GM19452 (cell line): ENCODE measurements around the gene LRBA.
"Not testable (repeated sequence)": the region's sequence is repeated elsewhere in the genome, so short reads cannot be mapped to it uniquely, and the experiment has no call there.

Experiments used
- ATAC-seq: cut with Tn5 transposase; IDR thresholded peaks from one replicate; pipeline ENCODE4 v1.9.1; 2021; ENCODE audit not compliant: unreplicated experiment

The LRBA gene, protein sequence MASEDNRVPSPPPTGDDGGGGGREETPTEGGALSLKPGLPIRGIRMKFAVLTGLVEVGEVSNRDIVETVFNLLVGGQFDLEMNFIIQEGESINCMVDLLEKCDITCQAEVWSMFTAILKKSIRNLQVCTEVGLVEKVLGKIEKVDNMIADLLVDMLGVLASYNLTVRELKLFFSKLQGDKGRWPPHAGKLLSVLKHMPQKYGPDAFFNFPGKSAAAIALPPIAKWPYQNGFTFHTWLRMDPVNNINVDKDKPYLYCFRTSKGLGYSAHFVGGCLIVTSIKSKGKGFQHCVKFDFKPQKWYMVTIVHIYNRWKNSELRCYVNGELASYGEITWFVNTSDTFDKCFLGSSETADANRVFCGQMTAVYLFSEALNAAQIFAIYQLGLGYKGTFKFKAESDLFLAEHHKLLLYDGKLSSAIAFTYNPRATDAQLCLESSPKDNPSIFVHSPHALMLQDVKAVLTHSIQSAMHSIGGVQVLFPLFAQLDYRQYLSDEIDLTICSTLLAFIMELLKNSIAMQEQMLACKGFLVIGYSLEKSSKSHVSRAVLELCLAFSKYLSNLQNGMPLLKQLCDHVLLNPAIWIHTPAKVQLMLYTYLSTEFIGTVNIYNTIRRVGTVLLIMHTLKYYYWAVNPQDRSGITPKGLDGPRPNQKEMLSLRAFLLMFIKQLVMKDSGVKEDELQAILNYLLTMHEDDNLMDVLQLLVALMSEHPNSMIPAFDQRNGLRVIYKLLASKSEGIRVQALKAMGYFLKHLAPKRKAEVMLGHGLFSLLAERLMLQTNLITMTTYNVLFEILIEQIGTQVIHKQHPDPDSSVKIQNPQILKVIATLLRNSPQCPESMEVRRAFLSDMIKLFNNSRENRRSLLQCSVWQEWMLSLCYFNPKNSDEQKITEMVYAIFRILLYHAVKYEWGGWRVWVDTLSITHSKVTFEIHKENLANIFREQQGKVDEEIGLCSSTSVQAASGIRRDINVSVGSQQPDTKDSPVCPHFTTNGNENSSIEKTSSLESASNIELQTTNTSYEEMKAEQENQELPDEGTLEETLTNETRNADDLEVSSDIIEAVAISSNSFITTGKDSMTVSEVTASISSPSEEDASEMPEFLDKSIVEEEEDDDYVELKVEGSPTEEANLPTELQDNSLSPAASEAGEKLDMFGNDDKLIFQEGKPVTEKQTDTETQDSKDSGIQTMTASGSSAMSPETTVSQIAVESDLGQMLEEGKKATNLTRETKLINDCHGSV (N-terminal part only)

DNA sequence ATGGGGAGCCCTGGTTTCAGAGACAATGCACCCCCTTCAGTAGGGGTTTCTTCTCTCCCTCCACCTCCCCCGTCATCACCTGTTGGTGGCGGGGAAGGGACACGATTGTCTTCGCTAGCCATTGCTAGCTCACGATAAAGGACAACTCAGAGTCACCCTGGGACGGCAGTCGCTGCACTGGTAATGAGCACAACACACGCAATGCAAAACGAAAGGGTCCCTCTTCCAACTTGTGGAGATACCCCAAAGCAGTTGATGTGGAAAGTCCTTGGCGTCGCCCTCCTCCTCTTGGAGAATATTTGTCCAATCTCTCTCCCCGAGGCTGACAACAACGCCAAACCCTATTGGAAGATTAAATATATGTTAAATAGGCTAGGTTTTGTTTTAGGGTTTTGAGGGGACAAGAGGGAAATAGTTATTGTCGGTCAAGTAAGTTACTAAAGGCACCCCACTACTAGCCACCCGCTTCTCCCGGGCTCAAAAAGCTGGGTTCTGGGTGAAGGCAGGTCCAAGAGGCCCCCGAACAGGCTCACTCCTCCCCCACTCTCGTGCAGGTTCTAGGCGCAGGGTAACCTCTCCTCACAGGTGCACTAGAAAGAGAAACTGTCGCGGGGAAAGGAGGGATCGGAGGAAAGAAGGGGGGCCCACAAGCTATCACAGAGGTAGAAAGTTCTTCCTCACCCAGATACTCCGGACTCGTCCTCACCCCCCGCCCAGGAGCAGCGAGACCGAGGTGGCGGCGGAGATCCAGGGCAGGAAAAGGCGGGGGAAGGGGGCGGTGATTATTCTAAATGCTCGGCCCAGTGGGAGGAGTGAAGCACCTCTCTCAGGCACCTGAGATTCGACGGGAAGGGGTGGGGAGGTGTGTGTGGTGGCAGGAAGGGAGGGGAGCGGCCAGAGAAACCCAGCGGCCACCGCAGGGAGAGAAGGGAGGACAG lies at the start of gene LRBA:
Gene LRBA (minus strand): TSS at position 764 of the 938 bp plus-strand sequence. CDS start 642 bp downstream, at position 122.
- peak; percentile 59 for ATAC-seq

DNA sequence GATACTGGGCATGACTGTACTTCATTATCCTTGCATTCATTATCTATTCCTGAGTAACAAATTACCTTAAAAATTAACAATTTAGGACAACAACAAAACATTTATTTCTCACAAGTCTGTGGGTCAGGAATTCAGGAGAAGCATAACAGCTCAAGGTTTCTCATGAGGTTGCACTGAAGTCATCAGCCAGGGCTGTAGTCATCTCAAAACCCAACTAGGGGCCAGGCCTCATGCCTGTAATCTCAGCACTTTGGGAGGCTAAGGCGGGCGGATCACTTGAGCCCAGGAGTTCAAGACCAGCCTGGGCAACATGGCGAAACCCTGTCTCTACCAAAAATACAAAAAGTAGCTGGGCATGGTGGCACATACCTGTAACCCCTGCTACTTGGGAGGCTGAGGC lies 48.1 kb upstream of the LRBA start:
- not testable (repeated sequence) for ATAC-seq

DNA sequence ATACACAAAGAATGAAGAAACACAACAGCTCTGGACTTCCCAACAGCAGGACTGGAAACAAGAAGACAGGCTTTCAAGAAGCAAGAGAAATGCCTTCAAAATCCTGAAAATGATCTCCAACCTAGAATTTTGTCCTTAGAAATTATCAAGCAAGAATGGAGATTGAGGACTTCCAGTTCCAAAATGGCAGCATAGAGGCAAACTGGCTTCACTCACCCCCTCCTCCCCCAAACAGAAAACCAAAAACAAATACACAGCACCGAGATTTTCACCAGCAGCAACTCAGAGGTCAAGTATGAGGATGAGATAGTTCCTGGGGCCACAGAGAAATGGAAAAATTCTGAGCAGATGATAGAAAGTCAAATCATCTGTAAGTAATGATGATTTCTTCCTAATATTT lies 40.5 kb upstream of the LRBA start:
- ATAC-seq = no peak

DNA sequence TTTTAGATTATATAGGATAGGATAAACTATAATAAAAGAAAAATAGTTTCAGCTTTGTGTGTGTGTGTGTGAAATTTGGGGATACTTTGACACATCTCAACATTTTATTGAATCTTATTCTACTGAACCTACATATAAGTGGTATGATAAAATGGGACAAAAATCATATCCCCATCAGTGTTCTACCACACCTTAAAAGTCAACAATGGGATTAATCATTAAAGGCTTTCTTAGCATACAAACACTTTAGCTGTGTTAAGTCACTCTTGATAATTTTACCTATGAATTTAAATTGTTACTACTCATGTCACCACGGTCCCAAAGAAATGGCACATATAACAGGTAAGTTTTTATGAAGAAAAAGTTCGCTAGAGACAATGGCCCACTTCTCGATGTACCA lies 37.7 kb upstream of the LRBA start:
- ATAC-seq = no peak

DNA sequence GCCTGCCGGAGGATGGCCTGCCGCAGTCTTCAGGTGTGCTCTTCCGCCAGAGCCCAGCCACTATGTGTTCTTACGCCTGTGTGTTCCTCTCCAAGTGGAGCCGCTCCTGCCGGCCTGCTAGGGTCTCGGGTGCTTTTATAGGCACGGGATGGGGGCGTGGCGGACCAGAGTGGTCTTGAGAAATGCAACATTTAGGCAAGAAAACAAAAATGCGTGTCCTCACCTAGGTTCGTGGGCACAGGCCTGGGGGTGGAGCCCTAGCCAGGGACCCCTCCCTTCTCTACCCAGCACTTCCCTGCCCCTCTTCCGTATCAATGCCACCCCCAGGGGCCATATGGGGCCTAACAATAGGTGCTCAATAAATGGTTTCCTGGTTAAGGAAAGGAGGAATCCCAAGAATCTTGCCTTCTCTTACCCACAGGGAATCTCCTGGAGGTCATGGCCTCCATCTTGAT lies 34.4 kb upstream of the LRBA start:
- ATAC-seq = no peak

DNA sequence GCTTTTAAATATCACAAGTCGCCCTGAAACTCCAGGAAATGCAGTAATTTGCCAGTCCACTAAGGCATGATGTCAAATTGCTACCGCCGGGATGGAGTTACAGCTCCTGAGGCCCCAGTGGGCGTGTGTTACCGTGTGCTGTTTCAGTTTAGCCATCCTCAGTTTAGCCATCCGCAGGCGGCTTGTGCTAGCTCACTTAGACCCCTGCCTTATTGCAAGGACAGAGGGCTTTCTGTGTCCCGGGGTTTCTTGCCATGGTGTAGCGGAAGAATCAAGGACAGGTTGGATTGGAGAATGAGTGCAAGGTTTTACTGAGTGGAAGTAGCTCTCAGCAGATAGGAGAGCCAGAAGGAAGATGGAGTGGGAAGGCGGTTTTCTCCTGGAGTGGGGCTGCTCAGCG lies 33.8 kb upstream of the LRBA start:
- ATAC-seq = no peak

DNA sequence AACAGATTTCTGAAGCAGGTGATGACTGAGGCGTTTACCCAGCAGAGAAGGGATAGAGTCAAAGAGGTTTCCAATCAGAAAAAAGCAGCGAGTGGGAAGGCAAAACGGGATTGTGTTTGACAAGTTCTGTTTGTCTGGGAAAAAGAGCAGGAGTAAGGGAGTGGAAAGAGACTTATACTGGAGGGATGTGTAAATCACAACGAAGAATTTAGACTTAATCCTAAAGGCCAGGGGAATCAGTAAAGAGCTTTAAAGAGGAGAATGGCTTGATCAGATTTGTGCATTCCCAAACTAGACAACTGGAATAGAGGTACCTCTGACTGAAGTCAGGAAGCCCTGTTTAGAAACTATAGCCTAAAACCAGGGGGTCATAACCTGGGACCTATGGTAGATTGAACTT lies 31.5 kb upstream of the LRBA start:
- ATAC-seq = no peak

DNA sequence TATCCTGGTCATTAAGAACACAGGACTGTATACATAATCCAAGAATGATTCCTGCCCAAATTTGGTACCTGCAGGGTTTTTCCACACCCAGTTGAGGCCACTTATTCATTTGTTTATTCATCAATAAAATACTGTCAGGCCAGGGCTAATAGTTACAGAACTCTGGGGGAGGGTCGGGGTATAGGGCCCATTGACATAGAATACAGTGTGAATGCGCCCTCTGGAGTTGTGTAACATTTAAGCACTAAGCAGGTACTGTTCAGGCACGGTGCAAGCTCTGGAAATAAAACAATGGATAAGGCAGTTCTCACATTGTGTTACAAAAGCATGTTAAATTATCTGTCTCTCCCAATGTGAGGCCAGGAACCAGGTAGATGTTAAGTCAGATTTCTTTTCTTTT lies 30.8 kb upstream of the LRBA start:
- ATAC-seq = no peak

DNA sequence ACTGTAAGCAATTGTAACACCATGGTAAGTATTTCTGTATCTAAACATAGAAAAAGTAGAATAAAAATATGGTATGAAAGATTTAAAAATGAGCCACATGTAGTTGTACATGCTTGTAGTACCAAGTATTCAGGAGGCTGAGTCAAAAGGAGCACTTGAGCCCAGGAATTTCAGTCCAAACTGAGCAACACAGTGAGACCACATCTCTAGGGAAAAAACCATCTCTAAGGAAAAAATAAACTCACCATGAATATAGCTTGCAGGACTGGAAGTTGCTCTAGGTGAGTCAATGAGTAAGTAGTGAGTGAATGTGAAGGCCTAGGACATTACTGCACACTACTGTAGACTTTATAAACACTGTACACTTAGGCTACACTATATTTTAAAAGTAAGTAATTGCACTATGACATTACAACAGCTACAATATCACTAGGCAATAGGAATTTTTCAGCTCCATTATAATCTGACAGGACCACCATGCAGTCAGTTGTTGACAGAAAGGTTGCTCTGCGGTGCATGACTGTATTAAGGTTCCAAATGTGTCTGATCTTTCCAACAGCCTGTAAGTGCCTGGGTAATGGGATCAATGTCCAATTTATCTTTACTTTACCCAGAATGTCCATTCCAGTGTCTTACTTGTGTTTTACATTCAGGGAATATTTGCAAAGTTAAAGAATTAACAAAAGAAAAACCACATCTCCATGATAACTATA lies 28.9 kb upstream of the LRBA start:
- ATAC-seq = no peak

DNA sequence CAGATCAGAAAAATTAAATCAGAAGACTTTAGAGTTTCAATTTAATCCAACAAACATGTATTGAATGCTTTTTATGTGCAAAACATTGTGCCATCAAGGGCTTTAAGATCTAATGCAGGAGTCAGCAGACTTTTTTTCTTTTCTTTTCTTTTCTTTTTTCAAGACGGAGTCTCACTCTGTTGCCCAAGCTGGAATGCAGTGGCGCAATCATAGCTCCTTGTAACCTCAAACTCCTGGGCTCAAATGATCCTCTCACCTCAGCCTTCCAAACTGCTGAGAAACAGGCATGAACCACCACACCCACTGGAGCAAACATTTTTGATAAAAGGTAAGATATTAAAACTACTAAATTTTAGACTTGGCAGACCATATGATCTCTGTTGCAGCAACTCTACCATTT lies 24.6 kb upstream of the LRBA start:
- ATAC-seq = no peak

DNA sequence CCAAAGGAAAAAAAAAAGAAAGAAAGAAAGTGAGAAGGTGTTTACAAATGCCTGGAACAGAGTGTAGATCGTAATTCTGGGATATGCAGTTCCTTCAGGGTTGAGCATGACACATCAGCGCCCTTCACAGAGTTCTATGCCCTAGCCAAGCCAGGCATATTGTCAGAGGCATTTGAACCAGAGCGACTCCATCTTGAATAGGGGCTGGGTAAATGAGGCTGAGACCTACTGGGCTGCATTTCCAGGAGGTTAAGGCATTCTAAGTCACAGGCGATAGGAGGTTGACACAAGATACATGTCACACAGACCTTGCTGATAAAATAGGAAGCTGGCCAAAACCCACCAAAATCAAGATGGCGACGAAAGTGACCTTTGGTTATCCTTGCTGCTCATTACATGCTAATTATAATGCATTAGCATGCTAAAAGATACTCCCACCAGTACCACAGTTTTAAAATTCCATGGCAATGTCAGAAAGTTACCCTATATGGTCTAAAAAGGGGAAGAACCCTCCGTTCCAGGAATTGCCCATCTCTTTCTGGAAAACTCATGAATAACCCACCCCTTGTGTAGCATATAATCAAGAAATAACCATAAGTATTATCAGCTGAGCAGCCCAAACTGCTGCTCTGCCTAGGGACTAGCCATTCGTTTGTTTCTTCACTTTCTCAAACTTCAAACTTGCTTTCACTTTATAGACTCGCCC lies 23.5 kb upstream of the LRBA start:
- ATAC-seq = no peak

DNA sequence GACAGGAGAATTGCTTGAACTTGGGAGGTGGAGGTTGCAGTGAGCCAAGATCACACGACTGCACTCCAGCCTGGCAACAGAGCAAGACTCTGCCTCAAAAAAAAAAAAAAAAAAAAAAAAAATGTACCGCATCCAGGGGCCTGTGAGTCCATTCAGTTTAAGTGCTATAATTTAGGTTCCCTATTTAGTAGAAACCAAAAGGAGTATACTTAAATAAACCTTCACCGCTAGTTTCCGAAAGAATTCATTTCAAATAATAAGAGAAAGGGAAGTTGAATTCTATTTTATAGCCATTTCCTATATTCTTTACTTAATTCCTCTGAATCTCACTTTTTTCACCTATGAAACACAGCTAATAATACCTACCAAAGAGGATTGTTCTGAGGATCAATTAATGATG lies 20.8 kb upstream of the LRBA start:
- ATAC-seq = no peak

DNA sequence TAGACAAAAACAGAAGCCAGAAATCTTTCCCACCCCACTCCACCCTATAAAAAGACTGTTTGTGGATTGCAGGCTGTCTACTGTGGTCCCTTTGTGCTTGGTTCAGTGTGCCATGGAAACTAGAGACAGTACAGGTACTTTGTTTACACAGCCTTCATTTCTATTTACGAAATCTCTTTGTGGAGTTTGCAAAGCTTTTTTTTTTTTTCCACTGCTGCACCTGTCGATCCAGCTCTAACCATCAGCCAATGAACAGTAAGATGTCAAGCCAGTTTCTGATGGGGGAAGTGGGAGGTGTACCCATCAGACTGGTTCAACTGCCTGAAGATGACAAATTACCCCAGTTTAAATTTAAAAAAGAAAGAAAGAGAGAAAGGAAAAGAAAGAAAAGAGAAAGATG lies 20.2 kb upstream of the LRBA start:
- no peak for ATAC-seq

DNA sequence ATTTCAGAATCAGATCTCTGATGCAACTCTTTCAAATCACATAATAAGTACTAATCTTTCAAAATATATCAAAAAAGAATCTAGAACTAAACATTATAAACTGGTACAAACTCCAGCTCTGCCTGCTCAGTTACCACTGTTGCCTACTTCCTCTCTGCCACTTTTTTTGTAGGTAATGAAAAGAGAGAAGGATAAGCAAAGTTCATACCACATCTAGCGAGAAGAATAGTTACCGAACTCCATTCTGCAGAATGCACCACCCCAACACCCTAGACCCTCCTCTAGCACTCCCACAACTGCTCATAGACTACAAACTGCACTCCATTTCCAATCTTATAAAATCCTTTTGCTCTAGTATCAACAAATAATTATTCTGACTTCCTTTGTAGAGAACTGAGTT lies 19.7 kb upstream of the LRBA start:
- no peak for ATAC-seq

DNA sequence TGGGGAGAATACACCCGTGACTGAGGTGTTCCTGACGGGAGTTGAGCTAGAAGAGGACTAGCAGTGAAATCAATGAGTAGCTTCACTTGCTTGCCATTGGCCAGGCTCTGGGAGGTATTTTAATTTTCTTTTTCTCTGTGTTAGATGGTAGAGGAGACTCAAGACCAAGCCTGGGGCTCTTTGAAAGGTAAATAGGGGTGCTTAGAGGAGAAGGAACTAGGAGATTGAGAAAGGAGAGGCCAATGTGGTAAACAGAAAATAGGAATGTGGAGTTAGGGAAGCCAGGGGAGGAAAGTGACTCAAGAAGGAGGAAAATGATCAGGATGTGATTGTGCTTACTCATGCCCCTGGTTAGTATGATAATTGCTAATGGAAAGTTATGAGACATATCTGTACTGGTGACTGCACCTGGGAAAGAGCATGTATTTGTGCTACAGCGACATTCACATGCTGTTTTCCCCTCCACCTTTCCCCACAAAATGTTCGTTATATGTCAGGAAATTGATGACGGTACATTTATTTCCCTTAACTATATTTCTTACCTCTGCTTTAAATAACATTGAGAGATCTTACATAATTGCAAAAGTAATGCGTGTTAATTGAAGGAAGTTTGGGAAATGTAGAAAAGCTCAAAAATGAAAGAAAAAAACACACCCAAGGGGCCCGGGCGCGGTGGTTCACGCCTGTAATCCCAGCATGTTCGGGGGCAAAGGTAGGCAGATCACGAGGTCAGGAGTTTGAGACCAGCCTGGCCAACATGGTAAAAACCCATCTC lies 16.9 kb upstream of the LRBA start:
- peak; percentile 46 for ATAC-seq

DNA sequence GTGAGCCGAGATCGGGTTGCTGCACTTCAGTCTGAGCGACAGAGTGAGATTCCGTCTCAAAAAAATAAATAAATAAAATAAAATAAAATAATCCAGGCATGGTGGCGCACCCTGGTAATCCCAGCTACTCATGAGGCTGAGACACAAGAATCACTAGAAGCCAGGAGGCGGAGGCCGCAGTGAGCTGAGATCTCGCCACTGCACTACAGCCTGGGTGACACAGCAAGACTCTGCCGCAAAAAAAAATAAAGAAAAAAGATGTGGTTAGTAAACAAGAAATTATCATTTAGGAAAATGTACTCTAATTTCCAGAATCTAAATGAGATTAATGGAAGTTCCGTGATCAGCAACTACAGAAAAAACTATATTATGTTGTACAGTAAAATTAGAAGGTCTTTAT lies 14.5 kb upstream of the LRBA start:
- ATAC-seq = no peak

DNA sequence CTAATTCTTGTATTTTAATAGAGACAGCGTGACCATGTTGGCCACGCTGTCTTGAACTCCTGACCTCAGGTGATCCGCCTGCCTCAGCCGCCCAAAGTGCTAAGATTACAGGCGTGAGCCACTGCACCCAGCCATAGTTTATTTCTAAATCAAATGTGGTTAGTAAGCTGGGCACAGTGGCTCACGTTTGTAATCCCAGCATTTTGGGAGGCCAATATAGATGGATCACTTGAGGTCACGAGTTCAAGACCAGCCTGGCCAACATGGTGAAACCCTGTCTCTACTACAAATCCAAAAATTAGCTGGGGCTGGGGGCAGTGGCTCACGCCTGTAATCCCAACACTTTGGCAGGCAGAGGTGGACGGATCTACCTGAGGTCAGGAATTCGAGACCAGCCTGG lies 13.9 kb upstream of the LRBA start:
- ATAC-seq = not testable (repeated sequence)

DNA sequence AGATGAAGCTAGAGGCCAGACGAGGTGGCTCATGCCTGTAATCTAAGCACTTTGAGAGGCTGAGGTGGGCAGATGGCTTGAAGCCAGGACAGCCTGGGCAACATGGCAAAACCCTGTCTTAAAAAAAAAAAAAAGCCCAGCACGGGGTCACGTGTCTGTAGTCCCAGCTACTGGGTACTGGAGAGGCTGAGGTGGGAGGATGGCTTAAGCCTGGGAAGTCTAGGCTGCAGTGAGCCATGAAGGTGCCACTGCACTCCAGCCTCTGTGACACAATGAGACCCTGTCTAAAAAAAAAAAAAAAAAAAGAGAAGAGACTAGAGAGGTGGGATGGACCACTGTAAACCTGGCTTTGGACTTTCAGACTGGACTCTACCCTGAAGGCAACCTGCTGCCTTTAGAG lies 10.7 kb upstream of the LRBA start:
- no peak for ATAC-seq
